ENCODE measurements around the gene ATPAF1.

Gene ATPAF1

GRCh38 chr1:46667782-46668760 is at the start of gene ATPAF1:
ATPAF1 (minus strand) TSS chr1:46668364; CDS start chr1:46668322, 42 bp downstream.
- no peak for TF ChIP-seq CTCF (IDR thresholded peaks at IDR 0.05)

GRCh38 chr1:46717654-46718053 is 49.5 kb upstream of the ATPAF1 start:
- no peak for TF ChIP-seq CTCF (IDR thresholded peaks at IDR 0.05)

- no peak for TF ChIP-seq CTCF (IDR thresholded peaks at IDR 0.05)
Measured at GRCh38 chr1:46714976-46715375, 46.8 kb upstream of the ATPAF1 start.

GRCh38 chr1:46708121-46708520 is 40.0 kb upstream of the ATPAF1 start:
- TF ChIP-seq CTCF (IDR thresholded peaks at IDR 0.05): no peak

- no peak for TF ChIP-seq CTCF (IDR thresholded peaks at IDR 0.05)
Measured at GRCh38 chr1:46705408-46705807, 37.2 kb upstream of the ATPAF1 start.

GRCh38 chr1:46703927-46704641 is 35.9 kb upstream of the ATPAF1 start:
- no peak for TF ChIP-seq CTCF (IDR thresholded peaks at IDR 0.05)

GRCh38 chr1:46699666-46700065 is 31.5 kb upstream of the ATPAF1 start:
- TF ChIP-seq CTCF (IDR thresholded peaks at IDR 0.05): no peak

All from LNCAP (cell line).